Posterior cingulate gyrus (tissue), 11 donors: ENCODE results near the gene BCL3.
A peak's percentile ranks its signal among the peaks of the same experiment; 100 is the strongest.
"Not testable (repeated sequence)": the region's sequence is repeated elsewhere in the genome, so short reads cannot be mapped to it uniquely, and the experiment has no call there.

Experiments used
- DNase-seq, 10 donors: peaks; one replicate each; pipeline versions ENCODE4 v3.0.0 to v3.0.0-alpha.2; 2020 to 2021; ENCODE audit warnings: mixed read lengths in 3 of 10
- intact Hi-C: fragments of 100-400 bp; cut with DNase I; formaldehyde crosslinking; loops from one replicate; pipeline ENCODE4 v1.15.1; 2023

Gene BCL3

GRCh38 chr19:44720945-44721344 lies 27.6 kb upstream of the BCL3 start:
- intact Hi-C loops: loop anchor here (5.0 kb wide), 1 partner anchor 126 kb away; the partner anchor contains the start of gene NECTIN2
- DNase-seq: no peak

GRCh38 chr19:44721369-44721768 lies 27.1 kb upstream of the BCL3 start:
- not testable (repeated sequence) for DNase-seq
- intact Hi-C loops: loop anchor here (5.0 kb wide), 1 partner anchor 126 kb away; the partner anchor contains the start of gene NECTIN2

GRCh38 chr19:44722131-44723121 lies 26.1 kb upstream of the BCL3 start:
- intact Hi-C loops: loop anchor here (5.0 kb wide), 1 partner anchor 125 kb away; the partner anchor contains the start of gene NECTIN2
- DNase-seq: peak in 1 of 10 donors; percentile 69

- intact Hi-C loops: loop anchor here (5.0 kb wide), 1 partner anchor 124 kb away; the partner anchor contains the start of gene NECTIN2
These were observed 25.1 kb upstream of the BCL3 start for GRCh38 chr19:44723299-44723951.

GRCh38 chr19:44723952-44724319 lies 24.6 kb upstream of the BCL3 start:
- peak; percentile 55 to 97 (median 78) for DNase-seq
- intact Hi-C loops: loop anchor here (1.0 to 5.0 kb wide), 2 partner anchors 46 to 123 kb away; partner anchors contain the start of gene NECTIN2

More at GRCh38 chr19:44723299-44723951, 25.1 kb upstream of the BCL3 start:
- peak in 1 of 10 donors; percentile 31 for DNase-seq

GRCh38 chr19:44725251-44725650 lies 23.3 kb upstream of the BCL3 start:
- intact Hi-C loops: no loop called here
- peak in 1 of 10 donors; percentile 79 for DNase-seq

- peak in 1 of 10 donors; percentile 51 for DNase-seq
- intact Hi-C loops: no loop called here
These were observed 22.8 kb upstream of the BCL3 start for GRCh38 chr19:44725684-44726083.

GRCh38 chr19:44726465-44726864 lies 22.0 kb upstream of the BCL3 start:
- peak in 1 of 10 donors; percentile 67 for DNase-seq
- intact Hi-C loops: no loop called here

GRCh38 chr19:44728178-44728577 lies 20.3 kb upstream of the BCL3 start:
- intact Hi-C loops: no loop called here
- DNase-seq: no peak

- no peak for DNase-seq
- intact Hi-C loops: no loop called here
These were observed 18.9 kb upstream of the BCL3 start for GRCh38 chr19:44729516-44730033.

- intact Hi-C loops: no loop called here
- DNase-seq: no peak
These were observed 17.4 kb upstream of the BCL3 start for GRCh38 chr19:44731081-44731480.

GRCh38 chr19:44731622-44732021 lies 16.9 kb upstream of the BCL3 start:
- intact Hi-C loops: no loop called here
- no peak for DNase-seq

GRCh38 chr19:44732235-44733014 lies 16.1 kb upstream of the BCL3 start:
- intact Hi-C loops: no loop called here
- no peak for DNase-seq

GRCh38 chr19:44734357-44734756 lies 14.2 kb upstream of the BCL3 start:
- no peak for DNase-seq
- intact Hi-C loops: no loop called here

- no peak for DNase-seq
- intact Hi-C loops: no loop called here
These were observed 13.5 kb upstream of the BCL3 start for GRCh38 chr19:44735011-44735410.

GRCh38 chr19:44737238-44738071 lies 11.1 kb upstream of the BCL3 start:
- intact Hi-C loops: no loop called here
- no peak for DNase-seq

GRCh38 chr19:44738136-44738535 lies 10.4 kb upstream of the BCL3 start:
- intact Hi-C loops: no loop called here
- no peak for DNase-seq

- DNase-seq: no peak
- intact Hi-C loops: no loop called here
These were observed 9.6 kb upstream of the BCL3 start for GRCh38 chr19:44738603-44739558.
